Astrocyte (in vitro differentiated cells and primary cell): ENCODE measurements around the gene CHST7. TPM values are rescaled to one million over a fixed set of nuclear protein-coding genes. Genes with fewer than 3 reads are reported as not detected.

Experiments
- DNase-seq: peaks from one replicate; pipeline ENCODE4 v3.0.0-alpha.2; 2010; ENCODE audit warnings: low read depth
- FAIRE-seq: peaks from 2 replicates; lab custom pipeline; 2011; peaks lifted over from hg19 to GRCh38; lab: Jason Lieb, UNC
- H2AFZ ChIP-seq: 2 replicates; pipeline ENCODE4 v1.6.0; 2012; ENCODE audit warnings: low read depth, low read length, inconsistent platforms
- H3K27ac ChIP-seq: 2 replicates; pipeline ENCODE4 v1.5.1; 2011; ENCODE audit warnings: low read depth, low read length, inconsistent platforms
- H3K27me3 ChIP-seq: 2 replicates; pipeline ENCODE4 v1.6.0; 2011; ENCODE audit warnings: low read length, inconsistent platforms; ENCODE audit not compliant: insufficient read depth
- H3K36me3 ChIP-seq: 2 replicates; pipeline ENCODE4 v1.5.1; 2011; ENCODE audit warnings: low read length, inconsistent platforms; ENCODE audit not compliant: insufficient read depth
- H3K4me1 ChIP-seq: 2 replicates; pipeline ENCODE4 v1.5.1; 2011; ENCODE audit warnings: low read length, inconsistent platforms; ENCODE audit not compliant: insufficient read depth
- H3K4me2 ChIP-seq: 2 replicates; pipeline ENCODE4 v1.6.0; 2012; ENCODE audit warnings: low read length, inconsistent platforms
- H3K4me3 ChIP-seq: 2 replicates; pipeline ENCODE4 v1.5.1; 2011; ENCODE audit warnings: low read depth, mild to moderate bottlenecking, low read length, inconsistent platforms; ENCODE audit not compliant: insufficient read depth
- H3K79me2 ChIP-seq: 2 replicates; pipeline ENCODE4 v1.6.0; 2012; ENCODE audit warnings: mild to moderate bottlenecking, low read length, inconsistent platforms; ENCODE audit not compliant: insufficient read depth
- H3K9ac ChIP-seq: 2 replicates; pipeline ENCODE4 v1.6.0; 2012; ENCODE audit warnings: mild to moderate bottlenecking, low read length, inconsistent platforms
- H3K9me3 ChIP-seq: 2 replicates; pipeline ENCODE4 v1.5.1; 2012; ENCODE audit warnings: low read depth, mild to moderate bottlenecking, low read length, inconsistent platforms; ENCODE audit not compliant: insufficient read depth
- H4K20me1 ChIP-seq: 2 replicates; pipeline ENCODE4 v1.6.0; 2012; ENCODE audit warnings: low read length, inconsistent platforms; ENCODE audit not compliant: insufficient read depth
- H3K27ac Mint-ChIP-seq: one replicate; pipeline ENCODE4 v1.8.0; 2021; ENCODE audit warnings: mild to moderate bottlenecking, mixed read lengths; ENCODE audit not compliant: unreplicated experiment
- H3K27me3 Mint-ChIP-seq: one replicate; pipeline ENCODE4 v1.8.0; 2021; ENCODE audit warnings: low read depth, mixed read lengths; ENCODE audit not compliant: unreplicated experiment
- H3K36me3 Mint-ChIP-seq: one replicate; pipeline ENCODE4 v1.8.0; 2021; ENCODE audit warnings: low read depth, mixed read lengths; ENCODE audit not compliant: unreplicated experiment
- H3K4me1 Mint-ChIP-seq: one replicate; pipeline ENCODE4 v1.8.0; 2021; ENCODE audit warnings: low read depth, mixed read lengths; ENCODE audit not compliant: unreplicated experiment
- H3K4me3 Mint-ChIP-seq: one replicate; pipeline ENCODE4 v1.8.0; 2021; ENCODE audit warnings: mild to moderate bottlenecking, moderate library complexity, mixed read lengths; ENCODE audit not compliant: unreplicated experiment
- H3K9me3 Mint-ChIP-seq: one replicate; pipeline ENCODE4 v1.8.0; 2021; ENCODE audit warnings: mild to moderate bottlenecking, mixed read lengths; ENCODE audit not compliant: unreplicated experiment
- CTCF ChIP-seq: IDR thresholded peaks from 2 replicates; pipeline ENCODE4 v1.5.1; 2011; ENCODE audit warnings: low read depth, mild to moderate bottlenecking, inconsistent platforms, low read length, moderate library complexity; ENCODE audit not compliant: insufficient read depth
- EZH2 ChIP-seq: IDR thresholded peaks from 2 replicates; pipeline ENCODE4 v1.6.1; 2012; ENCODE audit warnings: mild to moderate bottlenecking, low read length, inconsistent platforms; ENCODE audit not compliant: insufficient read depth
- total RNA-seq: library from RNA; stranded (reverse); gene quantifications from 2 replicates; pipeline ENCODE4 v1.2.1, GENCODE V29; 2021

CHST7 gene
- total RNA-seq, 1 donor from 2014 or later = 15.4 TPM

DNA sequence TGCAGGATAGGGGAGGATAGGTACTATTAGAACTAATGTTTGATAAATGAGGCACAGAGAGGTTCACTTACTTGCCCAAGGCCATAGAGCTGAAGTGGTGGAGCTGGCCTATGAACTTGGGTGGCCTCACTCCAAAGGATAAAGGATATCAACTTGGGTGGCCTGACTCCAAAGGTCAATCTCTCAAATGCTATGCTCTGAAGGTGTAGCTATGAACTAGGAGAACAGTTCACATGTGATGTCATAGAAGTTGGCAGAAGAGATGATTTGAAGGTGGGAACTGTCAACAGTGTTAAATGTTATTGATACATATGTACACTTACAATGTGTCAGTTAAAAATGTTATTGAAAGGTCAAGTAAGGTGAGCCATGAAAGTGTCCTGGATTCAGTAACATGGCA is 6.2 kb upstream of the CHST7 start:
- Histone ChIP-seq H3K4me2 (no peak overlapping the region), H3K4me3 (no peak overlapping the region), H3K27me3 (no peaks in the 10 kb centered on the region), H3K9ac (no peak overlapping the region), H3K27ac (no peak overlapping the region), H2AFZ (no peak overlapping the region), H4K20me1 (no peaks in the 10 kb centered on the region), H3K36me3 (no peaks in the 10 kb centered on the region), H3K4me1 (no peaks in the 10 kb centered on the region), H3K79me2 (no peaks in the 10 kb centered on the region), H3K9me3 (no peaks in the 10 kb centered on the region)
- FAIRE-seq (no peak), DNase-seq (no peak)
- peaks cover 2% of the 10 kb centered on the region for H3K4me1 Mint-ChIP-seq
- peaks cover 2% of the 10 kb centered on the region for H3K27me3 Mint-ChIP-seq
- no peaks in the 10 kb centered on the region for H3K9me3 Mint-ChIP-seq
- no peaks in the 10 kb centered on the region for H3K36me3 Mint-ChIP-seq
- H3K4me3 Mint-ChIP-seq = no peak overlapping the region
- no peak overlapping the region for H3K27ac Mint-ChIP-seq
- TF ChIP-seq EZH2 = no peak
- TF ChIP-seq CTCF = no peak

DNA sequence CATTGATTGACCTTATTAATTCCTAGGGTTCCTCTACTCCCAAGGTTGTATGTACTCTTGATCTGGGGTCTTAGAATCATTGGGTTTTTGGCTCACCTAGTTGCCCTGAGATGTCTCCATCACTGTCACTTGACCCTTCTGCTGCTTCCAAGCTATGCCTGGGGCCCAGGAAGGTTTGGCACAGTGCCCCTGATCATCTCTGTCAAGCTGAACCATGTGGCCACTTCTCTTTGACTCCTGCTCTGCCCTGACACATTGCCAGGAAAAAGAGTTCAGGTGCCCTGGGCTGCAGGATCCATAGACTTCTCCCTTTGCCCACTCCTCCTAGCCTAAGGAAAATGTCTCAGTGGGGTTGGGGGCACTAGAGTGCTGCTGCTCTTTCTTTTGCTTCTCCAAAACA is 3.9 kb upstream of the CHST7 start:
- FAIRE-seq = no peak

More for the DNA sequence above, 3.9 kb upstream of the CHST7 start:
- H3K4me1 Mint-ChIP-seq = no peaks in the 10 kb centered on the region
- Histone ChIP-seq H3K27ac (no peak overlapping the region), H3K79me2 (no peaks in the 10 kb centered on the region), H3K4me1 (peaks cover 3% of the 10 kb centered on the region), H3K27me3 (no peaks in the 10 kb centered on the region), H3K9me3 (no peaks in the 10 kb centered on the region), H4K20me1 (no peaks in the 10 kb centered on the region), H3K9ac (no peak overlapping the region), H3K4me3 (no peak overlapping the region), H3K36me3 (no peaks in the 10 kb centered on the region), H2AFZ (no peak overlapping the region), H3K4me2 (no peak overlapping the region)
- no peak overlapping the region for H3K4me3 Mint-ChIP-seq
- no peak overlapping the region for H3K27ac Mint-ChIP-seq
- peaks cover 2% of the 10 kb centered on the region for H3K27me3 Mint-ChIP-seq
- TF ChIP-seq CTCF (no peak), EZH2 (no peak)
- H3K9me3 Mint-ChIP-seq = no peaks in the 10 kb centered on the region
- no peak for DNase-seq
- no peaks in the 10 kb centered on the region for H3K36me3 Mint-ChIP-seq
